Measurements from ENCODE around the gene TMEM250. TPM values are rescaled to one million over a fixed set of nuclear protein-coding genes. Genes with fewer than 3 reads are reported as not detected.

Gene TMEM250
- total RNA-seq, 2 experiments from 2014 or later: 6.5 to 7.9 TPM

GRCh38 chr9:136147890-136148714, 29.4 kb upstream of the TMEM250 start:
- Histone ChIP-seq H3K36me3 (ENCODE audit: insufficient read depth, low read length) (no peaks in the 10 kb centered on the region), H3K27ac (ENCODE audit: low read depth in 1 of 2, low read length in 2 of 2) (no peak overlapping the region), H3K4me3 (ENCODE audit: low read length) (no peak overlapping the region), H3K4me1 (ENCODE audit: insufficient read depth, low read length) (no peaks in the 10 kb centered on the region), H3K9me3 (ENCODE audit: control insufficient read depth in 1 of 2, insufficient read depth in 1 of 2, low read length in 2 of 2) (peaks cover 0 to 23% of the 10 kb centered on the region in 2 experiments), H3K27me3 (ENCODE audit: control insufficient read depth in 1 of 2, insufficient read depth in 2 of 2, low read length in 2 of 2) (peaks cover 25 to 26% of the 10 kb centered on the region in 2 experiments)
- Mint-ChIP-seq H3K36me3 (ENCODE audit: low read depth) (no peaks in the 10 kb centered on the region), H3K27me3 (peaks cover 8% of the 10 kb centered on the region), H3K4me3 (no peak overlapping the region), H3K27ac (no peak overlapping the region), H3K9me3 (no peaks in the 10 kb centered on the region), H3K4me1 (ENCODE audit: low read depth) (no peaks in the 10 kb centered on the region)
- ChIA-PET CTCF (no interaction called here), POLR2A (no interaction called here)
- no peak for ATAC-seq (ENCODE audit: poor library complexity)
- intact Hi-C loops (cut with DNase I, micrococcal nuclease): no loop called here
- no peak for TF ChIP-seq CTCF (IDR thresholded peaks at IDR 0.05)
- no peak for DNase-seq

DNA sequence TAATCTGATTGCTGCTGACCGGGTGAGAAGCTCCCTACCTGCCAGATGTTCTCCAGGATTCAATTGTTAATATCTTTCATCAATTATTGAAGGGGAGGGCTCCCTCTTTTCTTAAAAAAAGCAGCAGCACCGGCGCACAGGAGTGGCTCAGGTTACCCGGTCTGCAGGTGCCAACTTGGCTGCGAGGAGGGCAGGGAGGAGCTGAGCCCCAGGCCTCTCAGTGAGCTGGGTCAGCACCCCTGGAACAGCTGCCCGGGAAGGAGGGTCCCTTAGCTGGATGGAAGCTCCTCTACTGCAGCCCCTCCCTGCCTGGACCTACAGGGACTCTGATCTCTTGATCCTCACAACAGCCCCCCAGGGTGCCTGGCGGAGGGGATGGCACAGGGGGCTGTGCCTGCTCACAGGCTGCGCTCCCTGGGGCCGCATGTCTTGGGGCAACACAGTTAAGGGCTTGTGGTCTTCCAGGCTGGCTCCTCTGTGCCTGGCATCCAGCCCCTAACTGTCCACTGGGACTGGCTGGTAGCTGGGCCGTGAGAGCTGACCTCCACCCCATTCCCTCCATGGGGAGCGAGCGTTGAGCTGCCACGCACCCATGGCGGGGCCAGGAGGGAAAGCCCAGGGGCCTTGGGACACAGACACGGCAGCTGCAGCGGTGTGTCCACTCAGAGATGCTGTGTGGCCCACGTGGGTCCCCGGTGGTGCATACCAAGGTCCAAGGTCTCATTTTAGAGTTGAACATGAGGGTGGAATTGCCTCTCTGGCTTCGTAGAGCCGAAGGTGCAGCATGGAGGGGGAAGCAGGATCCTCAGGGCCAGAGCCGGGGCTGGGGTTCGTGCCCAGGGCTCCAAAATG, 28.6 kb upstream of the TMEM250 start:
- CTCF ChIA-PET: no interaction called here
- no peaks in the 10 kb centered on the region for H3K36me3 ChIP-seq (ENCODE audit: insufficient read depth, low read length)

More for the DNA sequence above, 28.6 kb upstream of the TMEM250 start:
- H3K27me3 ChIP-seq (ENCODE audit: control insufficient read depth in 1 of 2, insufficient read depth in 2 of 2, low read length in 2 of 2): peaks cover 25 to 26% of the 10 kb centered on the region in 2 experiments
- H3K4me1 Mint-ChIP-seq (ENCODE audit: low read depth): no peaks in the 10 kb centered on the region
- no peak overlapping the region for H3K4me3 Mint-ChIP-seq
- no peaks in the 10 kb centered on the region for H3K4me1 ChIP-seq (ENCODE audit: insufficient read depth, low read length)
- intact Hi-C loops (cut with DNase I, micrococcal nuclease): no loop called here
- peaks cover 8% of the 10 kb centered on the region for H3K27me3 Mint-ChIP-seq
- H3K9me3 Mint-ChIP-seq: no peaks in the 10 kb centered on the region
- no peak overlapping the region for H3K4me3 ChIP-seq (ENCODE audit: low read length)
- H3K36me3 Mint-ChIP-seq (ENCODE audit: low read depth): no peaks in the 10 kb centered on the region
- ATAC-seq (ENCODE audit: poor library complexity) (no peak), DNase-seq (no peak)
- no peak overlapping the region for H3K27ac ChIP-seq (ENCODE audit: low read depth in 1 of 2, low read length in 2 of 2)
- POLR2A ChIA-PET: no interaction called here
- no peak overlapping the region for H3K27ac Mint-ChIP-seq
- H3K9me3 ChIP-seq (ENCODE audit: control insufficient read depth in 1 of 2, insufficient read depth in 1 of 2, low read length in 2 of 2): peaks cover 0 to 23% of the 10 kb centered on the region in 2 experiments
- no peak for TF ChIP-seq CTCF (IDR thresholded peaks at IDR 0.05)

Data from CD4-positive, alpha-beta T cell (primary cell).